Liver (tissue), 9 donors: Measurements from ENCODE around the gene FAM43A. TPM values are rescaled to one million over a fixed set of nuclear protein-coding genes. Genes with fewer than 3 reads are reported as not detected.

Experiments
- DNase-seq: peaks from one replicate; pipeline ENCODE4 v3.0.0-alpha.2; 2017; ENCODE audit warnings: low spot score
- H3K27ac ChIP-seq, 2 donors: one replicate each; pipeline ENCODE4 v1.7.0; 2013; ENCODE audit warnings: inconsistent platforms in 2 of 2, low read length in 2 of 2, control low read depth in 1 of 2, low read depth in 1 of 2, mild to moderate bottlenecking in 1 of 2
- H3K27me3 ChIP-seq, 4 donors: one replicate each; pipeline versions ENCODE4 v1.6.1 to v1.7.0; 2013; ENCODE audit warnings: low read length in 3 of 4, inconsistent platforms in 1 of 4, mild to moderate bottlenecking in 1 of 4, moderate library complexity in 1 of 4; ENCODE audit not compliant: control insufficient read depth in 4 of 4, insufficient read depth in 4 of 4
- H3K36me3 ChIP-seq, 4 donors: one replicate each; pipeline versions ENCODE4 v1.6.1 to v1.7.0; 2013; ENCODE audit warnings: low read length in 3 of 4, mild to moderate bottlenecking in 3 of 4, low read depth in 1 of 4, moderate library complexity in 1 of 4; ENCODE audit not compliant: control insufficient read depth in 4 of 4, insufficient read depth in 3 of 4
- H3K4me1 ChIP-seq, 4 donors: one replicate each; pipeline versions ENCODE4 v1.6.1 to v1.7.0; 2013; ENCODE audit warnings: low read length in 3 of 4, mild to moderate bottlenecking in 3 of 4, moderate library complexity in 1 of 4; ENCODE audit not compliant: control insufficient read depth in 4 of 4, insufficient read depth in 4 of 4
- H3K4me3 ChIP-seq, 3 donors: one replicate each; pipeline versions ENCODE4 v1.6.1 to v1.7.0; 2013; ENCODE audit warnings: low read length in 3 of 3, control low read depth in 1 of 3, low read depth in 1 of 3, mild to moderate bottlenecking in 1 of 3
- H3K9ac ChIP-seq, 2 donors: one replicate each; pipeline ENCODE4 v1.7.0; 2013; ENCODE audit warnings: low read length in 2 of 2, mild to moderate bottlenecking in 2 of 2, moderate library complexity in 2 of 2, control low read depth in 1 of 2, low read depth in 1 of 2
- H3K9me3 ChIP-seq, 4 donors: one replicate each; pipeline versions ENCODE4 v1.6.1 to v1.7.0; 2013; ENCODE audit warnings: low read length in 3 of 4; ENCODE audit not compliant: control insufficient read depth in 4 of 4
- ATF3 ChIP-seq: IDR thresholded peaks from 2 replicates; pipeline ENCODE4 v1.6.1; 2016; ENCODE audit warnings: antibody characterized with exemption
- CTCF ChIP-seq: fragments of 150-350 bp; IDR thresholded peaks from 2 replicates; pipeline ENCODE4 v1.5.1; 2017; ENCODE audit warnings: improper control_type of control experiment, low read depth, low read length; ENCODE audit not compliant: missing input control
- EGR1 ChIP-seq, 2 donors: IDR thresholded peaks; 2 replicates each; pipeline ENCODE4 v1.6.1; 2016 to 2018; ENCODE audit warnings: antibody characterized with exemption in 2 of 2, low read depth in 2 of 2
- FOXA1 ChIP-seq: IDR thresholded peaks from 2 replicates; pipeline ENCODE4 v1.6.1; 2016; ENCODE audit warnings: antibody characterized with exemption
- FOXA2 ChIP-seq: IDR thresholded peaks from 2 replicates; pipeline ENCODE4 v1.6.1; 2016; ENCODE audit warnings: antibody characterized with exemption
- HNF4A ChIP-seq, 2 donors: conservative IDR thresholded peaks; 2 replicates each; pipeline ENCODE4 v1.6.1; 2016; ENCODE audit warnings: antibody characterized with exemption in 2 of 2, mild to moderate bottlenecking in 2 of 2
- HNF4G ChIP-seq: IDR thresholded peaks from 2 replicates; pipeline ENCODE4 v1.6.1; 2016; ENCODE audit warnings: antibody characterized with exemption
- JUND ChIP-seq, 2 donors: IDR thresholded peaks; 2 replicates each; pipeline ENCODE4 v1.6.1; 2016; ENCODE audit warnings: antibody characterized with exemption in 2 of 2
- MAX ChIP-seq: IDR thresholded peaks from 2 replicates; pipeline ENCODE4 v1.6.1; 2016; ENCODE audit warnings: antibody characterized with exemption
- NR2F2 ChIP-seq: IDR thresholded peaks from 2 replicates; pipeline ENCODE4 v1.6.1; 2016; ENCODE audit warnings: antibody characterized with exemption
- RAD21 ChIP-seq, 2 donors: IDR thresholded peaks; 2 replicates each; pipeline ENCODE4 v1.6.1; 2016; ENCODE audit warnings: antibody characterized with exemption in 2 of 2, mild to moderate bottlenecking in 2 of 2
- RXRA ChIP-seq, 2 donors: IDR thresholded peaks; 2 replicates each; pipeline ENCODE4 v1.6.1; 2017 to 2018; ENCODE audit warnings: antibody characterized with exemption in 2 of 2, mild to moderate bottlenecking in 1 of 2
- TAF1 ChIP-seq: conservative IDR thresholded peaks from 2 replicates; pipeline ENCODE4 v1.6.1; 2016; ENCODE audit warnings: antibody characterized with exemption, mild to moderate bottlenecking
- YY1 ChIP-seq: IDR thresholded peaks from 2 replicates; pipeline ENCODE4 v1.6.1; 2016; ENCODE audit warnings: antibody characterized with exemption, mild to moderate bottlenecking
- ZBTB33 ChIP-seq: IDR thresholded peaks from 2 replicates; pipeline ENCODE4 v1.6.1; 2016; ENCODE audit warnings: antibody characterized with exemption
- WGBS: extraction: QIAGEN DNeasy Blood & Tissue Kit; methylation state at CpG from one replicate; pipeline ENCODE4 v1.1.7; 2013; 5-methylcytosine and 5-hydroxymethylcytosine counted together
- polyA plus RNA-seq, 2 donors: library from polyadenylated mRNA; stranded (reverse) in 1 of 2; unstranded in 1 of 2; fragments of 200-250 nt in 1 of 2; fragments of >200 nt in 1 of 2; fragmentation: Nextera tagmentation in 1 of 2; extraction: Ambion mirVana in 1 of 2; gene quantifications; one replicate each; pipeline versions ENCODE4 v1.2.1 to v1.2.3, GENCODE V29; 2013 to 2015
- total RNA-seq, 2 donors: library from RNA; depleted of rRNA; stranded (reverse); fragments of >200 nt; gene quantifications; one replicate each; pipeline ENCODE4 v1.2.3, GENCODE V29; 2014
- TF ChIP-seq, protein P1 (sequence below): IDR thresholded peaks from 2 replicates; pipeline ENCODE4 v1.6.1; 2016; ENCODE audit warnings: antibody characterized with exemption, mild to moderate bottlenecking
- donor health status: healthy.
- donor health status: healthy.
- donor health status: healthy.
- donor health status: healthy.
- donor health status: healthy.

FAM43A gene
- total and polyA plus RNA-seq, 4 donors: 0.83 to 4.9 (median 3.4) TPM

DNA sequence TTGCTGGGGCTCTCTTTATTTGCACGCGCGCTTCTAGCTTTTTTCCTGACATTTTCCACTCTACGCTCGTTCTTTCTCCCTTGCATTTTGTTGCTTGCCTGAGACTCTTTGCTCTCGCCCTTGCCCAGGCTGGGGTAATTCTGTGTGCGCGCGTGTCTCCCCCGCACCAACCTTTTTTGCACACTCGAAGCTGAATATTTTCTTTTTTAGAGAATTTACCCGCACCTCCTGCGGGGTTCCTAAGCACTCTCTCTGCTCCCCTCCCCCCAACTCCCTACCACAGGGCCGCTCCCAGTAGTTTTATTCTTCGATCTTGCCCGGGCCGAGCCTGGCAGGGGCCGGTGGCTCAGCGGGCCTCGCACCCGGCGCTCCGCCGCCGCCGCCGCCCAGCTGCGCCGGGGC lies 732 bp downstream of the FAM43A start (continued):
- TF ChIP-seq, protein P1, sequence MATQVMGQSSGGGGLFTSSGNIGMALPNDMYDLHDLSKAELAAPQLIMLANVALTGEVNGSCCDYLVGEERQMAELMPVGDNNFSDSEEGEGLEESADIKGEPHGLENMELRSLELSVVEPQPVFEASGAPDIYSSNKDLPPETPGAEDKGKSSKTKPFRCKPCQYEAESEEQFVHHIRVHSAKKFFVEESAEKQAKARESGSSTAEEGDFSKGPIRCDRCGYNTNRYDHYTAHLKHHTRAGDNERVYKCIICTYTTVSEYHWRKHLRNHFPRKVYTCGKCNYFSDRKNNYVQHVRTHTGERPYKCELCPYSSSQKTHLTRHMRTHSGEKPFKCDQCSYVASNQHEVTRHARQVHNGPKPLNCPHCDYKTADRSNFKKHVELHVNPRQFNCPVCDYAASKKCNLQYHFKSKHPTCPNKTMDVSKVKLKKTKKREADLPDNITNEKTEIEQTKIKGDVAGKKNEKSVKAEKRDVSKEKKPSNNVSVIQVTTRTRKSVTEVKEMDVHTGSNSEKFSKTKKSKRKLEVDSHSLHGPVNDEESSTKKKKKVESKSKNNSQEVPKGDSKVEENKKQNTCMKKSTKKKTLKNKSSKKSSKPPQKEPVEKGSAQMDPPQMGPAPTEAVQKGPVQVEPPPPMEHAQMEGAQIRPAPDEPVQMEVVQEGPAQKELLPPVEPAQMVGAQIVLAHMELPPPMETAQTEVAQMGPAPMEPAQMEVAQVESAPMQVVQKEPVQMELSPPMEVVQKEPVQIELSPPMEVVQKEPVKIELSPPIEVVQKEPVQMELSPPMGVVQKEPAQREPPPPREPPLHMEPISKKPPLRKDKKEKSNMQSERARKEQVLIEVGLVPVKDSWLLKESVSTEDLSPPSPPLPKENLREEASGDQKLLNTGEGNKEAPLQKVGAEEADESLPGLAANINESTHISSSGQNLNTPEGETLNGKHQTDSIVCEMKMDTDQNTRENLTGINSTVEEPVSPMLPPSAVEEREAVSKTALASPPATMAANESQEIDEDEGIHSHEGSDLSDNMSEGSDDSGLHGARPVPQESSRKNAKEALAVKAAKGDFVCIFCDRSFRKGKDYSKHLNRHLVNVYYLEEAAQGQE: no peak
- TF ChIP-seq FOXA1: no peak

- Histone ChIP-seq H3K27me3 (no peaks in the 10 kb centered on the region), H3K36me3 (no peaks in the 10 kb centered on the region), H3K27ac (no peak overlapping the region), H3K9ac (no peak overlapping the region), H3K4me3 (peak overlapping the region; percentile 37 to 64 (median 57)), H3K9me3 (no peaks in the 10 kb centered on the region), H3K4me1 (peaks cover 17 to 31% (median 22%) of the 10 kb centered on the region in 4 donors)
- TF ChIP-seq CTCF (no peak), RXRA (IDR thresholded peaks at IDR 0.05) (no peak), RAD21 (IDR thresholded peaks at IDR 0.05) (no peak), HNF4G (no peak), NR2F2 (no peak), ATF3 (no peak), YY1 (no peak), FOXA1 (no peak), ZBTB33 (no peak), EGR1 (IDR thresholded peaks at IDR 0.05; ENCODE audit: low read depth in 2 of 2) (no peak), JUND (IDR thresholded peaks at IDR 0.05) (no peak), MAX (no peak), FOXA2 (no peak), TAF1 (no peak), HNF4A (conservative IDR thresholded peaks at IDR 0.05) (no peak)
- TF ChIP-seq, protein P1: no peak
- 6% methylated on average over 86 of the region's 86 CpGs for WGBS
- no peak for DNase-seq
Observed at GRCh38 chr3:194686816-194687637, 1.3 kb downstream of the FAM43A start.
